NCI-H748 (cell line): Measurements from ENCODE around the gene CAPN14.

Source experiments
- DNase-seq: peaks from one replicate; lab custom pipeline; 2025; ENCODE audit not compliant: unreplicated experiment; lab: John Stamatoyannopoulos, UW

Gene CAPN14

GRCh38 chr2:31147645-31148044, 69.7 kb downstream of the CAPN14 start:
- no peak for DNase-seq

- DNase-seq = no peak
Measured at GRCh38 chr2:31142110-31142509, 75.2 kb downstream of the CAPN14 start.

DNA sequence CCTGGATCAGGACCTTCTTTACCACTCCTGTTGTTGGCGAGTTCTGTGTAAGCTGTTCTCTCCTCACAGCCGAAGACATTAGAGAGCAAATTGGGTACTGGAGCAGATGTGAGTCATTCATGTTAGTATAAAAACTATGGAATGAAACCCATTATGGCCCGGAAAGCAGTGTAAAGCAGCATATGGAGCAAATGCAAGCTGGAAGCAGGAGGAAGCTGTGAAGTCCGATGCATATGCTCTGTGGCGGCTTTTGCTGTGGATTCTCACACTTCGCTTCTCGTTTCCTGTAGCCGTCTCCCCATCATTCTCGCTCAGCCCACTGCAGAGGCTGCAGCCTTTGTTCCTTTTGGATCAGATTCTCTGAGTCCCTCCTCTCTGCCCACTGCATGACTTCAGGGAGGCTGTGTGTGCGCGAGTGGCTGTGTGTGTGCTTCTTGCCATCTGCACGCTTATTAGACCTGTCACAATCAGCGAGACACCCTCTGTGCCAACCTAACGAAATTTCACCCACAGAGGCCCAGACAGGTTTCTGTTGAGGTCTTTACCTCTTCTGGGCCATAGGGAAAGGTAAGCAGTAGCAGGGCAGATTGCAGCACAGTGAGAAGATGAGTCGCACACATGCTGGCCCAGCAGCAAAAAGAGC, 75.8 kb downstream of the CAPN14 start:
- no peak for DNase-seq

DNA sequence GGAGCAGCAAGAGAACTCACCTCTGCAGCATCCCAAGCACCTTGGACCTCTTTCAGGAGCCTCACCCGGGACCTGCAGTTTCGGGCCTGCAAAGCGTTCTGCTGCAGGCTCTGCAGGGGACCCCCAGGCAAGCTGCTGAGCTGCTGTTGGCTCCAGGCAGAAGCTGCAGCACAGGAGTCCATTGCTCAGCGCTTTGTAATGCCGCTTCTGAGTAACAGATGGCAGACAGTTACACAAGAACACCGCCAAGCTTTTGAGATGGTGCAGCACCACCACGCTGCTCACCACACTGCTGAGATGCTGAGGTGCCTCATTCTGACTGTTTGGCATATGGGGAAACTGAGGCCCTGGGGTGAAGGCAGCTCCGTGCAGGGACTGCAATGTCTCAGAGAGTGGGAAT, 77.2 kb downstream of the CAPN14 start:
- DNase-seq = no peak

DNA sequence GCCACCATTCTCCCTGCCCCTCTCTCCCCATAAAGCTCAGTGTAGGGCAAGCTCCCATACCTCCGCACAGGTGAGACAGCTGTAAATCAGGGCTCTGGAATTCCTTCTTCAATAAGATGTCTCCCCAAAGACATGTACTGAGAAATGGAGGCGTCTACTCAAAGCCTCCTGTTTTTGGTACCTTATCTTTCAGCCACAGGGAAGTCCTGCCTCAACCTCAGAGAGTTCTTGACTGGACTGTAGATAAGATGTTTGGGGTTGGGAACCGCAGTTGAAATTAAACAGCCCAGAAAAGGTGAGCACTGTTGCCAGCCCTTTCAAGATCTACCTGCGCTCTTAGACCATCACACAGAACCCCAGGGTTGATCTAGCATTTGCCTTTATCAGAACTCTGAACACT, 77.6 kb downstream of the CAPN14 start:
- no peak for DNase-seq

DNA sequence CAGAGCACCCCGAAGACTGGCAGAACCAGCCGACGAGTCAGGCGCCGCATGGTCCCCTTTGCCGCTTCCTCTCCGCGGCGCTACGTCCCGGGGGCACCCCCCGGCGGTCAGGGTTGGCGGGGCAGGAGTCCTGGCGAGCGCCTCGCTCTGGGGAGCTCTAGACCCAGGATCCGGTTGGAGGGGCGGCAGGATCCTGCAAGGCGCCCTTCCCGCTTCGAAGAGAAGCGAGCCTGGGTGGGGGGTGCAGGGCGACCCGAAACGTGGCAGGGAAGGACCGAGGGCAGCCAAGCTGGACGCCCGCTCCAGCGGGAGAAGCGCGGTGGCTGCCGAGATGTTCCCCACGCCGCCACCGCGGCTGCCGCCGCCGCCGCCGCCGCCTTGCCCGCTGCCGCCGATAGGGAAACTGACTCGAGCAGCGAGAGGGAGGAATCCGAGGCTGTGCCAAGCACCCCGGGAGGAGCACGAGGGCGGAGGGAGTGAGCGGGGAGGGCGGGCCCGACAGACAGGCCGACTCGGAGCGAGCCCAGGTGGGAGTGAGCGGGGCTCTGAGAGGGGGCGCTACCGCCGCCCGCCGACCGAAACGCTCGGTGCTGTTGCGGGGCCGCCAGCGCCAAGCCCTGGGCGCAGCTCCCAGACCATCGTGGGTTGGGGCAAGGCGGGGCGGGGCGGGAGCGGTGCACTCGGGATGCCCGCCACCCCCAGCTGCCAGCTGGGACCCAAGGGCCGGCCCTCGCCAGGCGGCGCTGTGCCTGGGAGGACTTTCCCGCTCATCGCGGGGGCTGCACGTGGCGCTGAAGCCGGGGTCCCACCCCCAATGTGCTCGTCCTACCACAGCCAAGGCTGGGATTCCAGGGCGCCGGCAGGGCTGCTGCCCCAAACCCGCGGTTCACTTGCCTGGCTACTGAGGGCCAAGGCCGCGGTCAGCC, 79.0 kb downstream of the CAPN14 start, which contains the start of gene GALNT14:
Gene GALNT14 (minus strand): TSS at position 404 of the 926 bp plus-strand sequence. CDS start 354 bp downstream, at position 50.
- peak; percentile 48 for DNase-seq

GRCh38 chr2:31137211-31138036, 79.9 kb downstream of the CAPN14 start:
- DNase-seq = no peak

DNA sequence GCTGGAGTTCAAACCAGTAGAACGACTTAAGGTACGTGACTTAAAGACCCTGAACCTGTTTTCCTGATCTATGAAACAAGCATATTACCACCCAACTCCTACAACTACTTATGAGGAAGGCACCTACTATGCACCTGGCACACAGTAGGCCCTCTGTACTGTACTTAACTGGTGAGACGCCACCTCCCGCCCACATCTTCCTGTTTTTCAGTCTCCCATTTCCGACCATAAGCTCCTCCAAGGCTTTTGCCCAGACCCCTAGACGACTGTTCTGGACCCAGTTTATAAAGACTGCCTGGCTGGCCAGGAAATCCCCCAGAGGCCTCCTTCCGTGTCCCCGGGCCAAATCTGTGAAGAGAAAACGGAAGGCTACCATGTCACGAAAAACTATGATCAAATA, 80.6 kb downstream of the CAPN14 start:
- no peak for DNase-seq

DNA sequence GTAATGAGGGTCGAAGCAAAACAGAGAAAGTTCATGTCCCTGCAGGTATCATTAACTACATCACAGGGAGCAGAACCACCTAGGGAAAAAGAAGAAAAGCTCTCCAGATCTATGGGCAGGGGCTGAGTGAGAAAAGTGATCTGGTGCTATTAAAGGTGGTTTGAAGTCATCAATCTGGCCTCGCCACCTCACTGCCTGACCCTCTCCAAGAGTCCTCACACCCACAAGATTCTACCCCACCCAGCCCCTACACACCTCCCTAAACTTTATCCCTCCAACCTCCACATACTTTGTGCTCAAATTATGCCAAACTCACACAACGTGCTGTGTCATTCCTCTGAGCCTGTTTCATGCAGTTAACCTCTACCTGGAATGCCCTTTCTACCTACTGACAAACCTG, 81.3 kb downstream of the CAPN14 start:
- DNase-seq = no peak

DNA sequence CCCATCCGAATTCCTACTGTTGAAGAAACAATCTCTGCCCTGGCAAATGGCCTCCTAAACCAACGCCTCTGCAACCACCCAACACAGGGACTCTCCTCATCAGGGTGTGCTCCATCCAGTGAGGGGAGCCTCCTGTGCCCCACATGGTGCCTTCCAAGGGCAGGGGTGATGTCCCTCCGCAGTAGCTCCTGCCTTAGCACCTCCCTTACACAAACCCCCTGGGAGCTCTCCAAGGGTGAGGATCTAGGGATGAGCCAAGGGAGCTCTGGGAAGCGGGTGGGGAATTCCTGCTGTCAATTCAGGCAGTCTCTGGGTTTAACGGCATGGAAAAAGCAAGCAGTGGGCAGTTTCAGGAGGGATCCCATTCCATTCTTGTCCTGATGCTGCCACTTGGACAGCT, 82.8 kb downstream of the CAPN14 start:
- DNase-seq = no peak

- no peak for DNase-seq
Measured at GRCh38 chr2:31132786-31133185, 84.5 kb downstream of the CAPN14 start.

DNA sequence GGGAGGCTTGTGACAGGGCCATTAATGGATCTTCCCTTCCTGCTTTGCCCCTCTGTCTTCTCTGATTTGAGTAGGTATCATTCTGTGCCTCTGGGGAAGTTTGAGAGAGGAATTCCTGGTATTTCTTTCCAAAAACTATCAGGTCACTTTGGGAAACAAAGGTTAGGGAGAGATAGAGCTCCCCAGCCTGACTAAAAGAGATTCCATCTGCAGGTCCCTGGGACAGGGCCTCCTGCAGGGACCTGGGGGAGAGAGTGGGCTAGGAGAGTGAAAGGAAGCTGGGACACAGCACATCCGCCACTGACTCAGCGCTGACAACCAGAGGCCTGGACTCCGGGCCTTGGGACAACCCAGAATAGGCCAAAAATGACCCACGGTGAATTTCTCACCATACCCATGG, 85.4 kb downstream of the CAPN14 start:
- no peak for DNase-seq

GRCh38 chr2:31129375-31130171, 87.7 kb downstream of the CAPN14 start:
- DNase-seq = no peak

- DNase-seq = no peak
Measured at GRCh38 chr2:31127931-31128330, 89.4 kb downstream of the CAPN14 start.

- DNase-seq = no peak
Measured at GRCh38 chr2:31125918-31126695, 91.2 kb downstream of the CAPN14 start.

- no peak for DNase-seq
Measured at GRCh38 chr2:31124904-31125303, 92.4 kb downstream of the CAPN14 start.
